Measurements from ENCODE around the gene SEPTIN2.
"Not testable (repeated sequence)": the region's sequence is repeated elsewhere in the genome, so short reads cannot be mapped to it uniquely, and the experiment has no call there.

Gene SEPTIN2

GRCh38 chr2:241315879-241316631, at the start of gene SEPTIN2:
TSS of gene SEPTIN2 (plus strand) at chr2:241315925. CDS start at chr2:241324233, 8,308 bp downstream.
- peak; percentile 56 for DNase-seq

- DNase-seq = no peak
Measured at GRCh38 chr2:241267249-241268067, 48.3 kb upstream of the SEPTIN2 start.

- no peak for DNase-seq
Measured at GRCh38 chr2:241268306-241268705, 47.4 kb upstream of the SEPTIN2 start.

- peak; percentile 41 for DNase-seq
Measured at GRCh38 chr2:241268716-241269445, 46.8 kb upstream of the SEPTIN2 start.

- DNase-seq = no peak
Measured at GRCh38 chr2:241269707-241270520, 45.8 kb upstream of the SEPTIN2 start.

GRCh38 chr2:241270531-241270930, 45.2 kb upstream of the SEPTIN2 start:
- DNase-seq = no peak

GRCh38 chr2:241271706-241272302, 43.9 kb upstream of the SEPTIN2 start:
- DNase-seq = peak; percentile 76

GRCh38 chr2:241272303-241273209, 43.2 kb upstream of the SEPTIN2 start:
- peak; percentile 78 for DNase-seq

GRCh38 chr2:241273210-241274020, 42.3 kb upstream of the SEPTIN2 start:
- no peak for DNase-seq

- no peak for DNase-seq
Measured at GRCh38 chr2:241274127-241274526, 41.6 kb upstream of the SEPTIN2 start.

GRCh38 chr2:241275504-241275903, 40.2 kb upstream of the SEPTIN2 start:
- DNase-seq = no peak

- DNase-seq = no peak
Measured at GRCh38 chr2:241275910-241276309, 39.8 kb upstream of the SEPTIN2 start.

- not testable (repeated sequence) for DNase-seq
Measured at GRCh38 chr2:241278306-241278705, 37.4 kb upstream of the SEPTIN2 start.

- DNase-seq = peak; percentile 54
Measured at GRCh38 chr2:241279413-241279812, 36.3 kb upstream of the SEPTIN2 start.

GRCh38 chr2:241279828-241280227, 35.9 kb upstream of the SEPTIN2 start:
- DNase-seq = no peak

GRCh38 chr2:241280291-241280690, 35.4 kb upstream of the SEPTIN2 start:
- DNase-seq = no peak

- DNase-seq = no peak
Measured at GRCh38 chr2:241282555-241282954, 33.2 kb upstream of the SEPTIN2 start.

- no peak for DNase-seq
Measured at GRCh38 chr2:241285596-241285995, 30.1 kb upstream of the SEPTIN2 start.

- no peak for DNase-seq
Measured at GRCh38 chr2:241286348-241287090, 29.2 kb upstream of the SEPTIN2 start.

Data from fibroblast of upper back skin (primary cell).